HG02763 (cell line): ENCODE measurements around the gene POFUT1.
"Not testable (repeated sequence)": the region's sequence is repeated elsewhere in the genome, so short reads cannot be mapped to it uniquely, and the experiment has no call there.

Source experiments
- ATAC-seq: cut with Tn5 transposase; IDR thresholded peaks from one replicate; pipeline ENCODE4 v1.9.1; 2021; ENCODE audit warnings: mild to moderate bottlenecking, moderate library complexity; ENCODE audit not compliant: unreplicated experiment

POFUT1 gene

GRCh38 chr20:32271620-32272019 is 63.9 kb downstream of the POFUT1 start:
- ATAC-seq, result no peak

- ATAC-seq, result no peak
Observed at GRCh38 chr20:32274359-32274758, 66.7 kb downstream of the POFUT1 start.

- ATAC-seq, result not testable (repeated sequence)
Observed at GRCh38 chr20:32275163-32275562, 67.5 kb downstream of the POFUT1 start.

GRCh38 chr20:32277361-32278198 is 69.9 kb downstream of the POFUT1 start, which contains the start of gene KIF3B:
Gene KIF3B, plus strand, starts transcription at chr20:32277651. Its CDS starts 32,127 bp downstream, at chr20:32309778.
- peak; percentile 82 for ATAC-seq

GRCh38 chr20:32278199-32278643 is 70.5 kb downstream of the POFUT1 start:
- peak; percentile 52 for ATAC-seq

- ATAC-seq, result no peak
Observed at GRCh38 chr20:32281711-32282110, 74.0 kb downstream of the POFUT1 start.

- no peak for ATAC-seq
Observed at GRCh38 chr20:32282461-32282860, 74.8 kb downstream of the POFUT1 start.

GRCh38 chr20:32285082-32285620 is 77.5 kb downstream of the POFUT1 start:
- ATAC-seq, result no peak

- peak; percentile 72 for ATAC-seq
Observed at GRCh38 chr20:32285621-32286371, 78.1 kb downstream of the POFUT1 start.

- ATAC-seq, result no peak
Observed at GRCh38 chr20:32287231-32287638, 79.6 kb downstream of the POFUT1 start.
